Mucosa of rectum (tissue), 2 donors: ENCODE results near the gene FLG2.

Experiments
- H3K27ac ChIP-seq, 2 donors: one replicate each; pipeline ENCODE4 v1.7.0; 2013; ENCODE audit warnings: inconsistent platforms in 2 of 2, low read depth in 2 of 2, low read length in 2 of 2
- H3K27me3 ChIP-seq, 2 donors: one replicate each; pipeline ENCODE4 v1.7.0; 2013; ENCODE audit warnings: low read length in 2 of 2; ENCODE audit not compliant: control insufficient read depth in 2 of 2, insufficient read depth in 2 of 2
- H3K36me3 ChIP-seq, 2 donors: one replicate each; pipeline ENCODE4 v1.7.0; 2013; ENCODE audit warnings: low read length in 2 of 2; ENCODE audit not compliant: control insufficient read depth in 2 of 2, insufficient read depth in 2 of 2
- H3K4me1 ChIP-seq, 2 donors: one replicate each; pipeline ENCODE4 v1.7.0; 2013; ENCODE audit warnings: low read length in 2 of 2, mild to moderate bottlenecking in 1 of 2; ENCODE audit not compliant: control insufficient read depth in 2 of 2, insufficient read depth in 2 of 2
- H3K4me3 ChIP-seq, 2 donors: one replicate each; pipeline ENCODE4 v1.7.0; 2013; ENCODE audit warnings: low read length in 2 of 2
- H3K9ac ChIP-seq, 2 donors: one replicate each; pipeline ENCODE4 v1.7.0; 2013; ENCODE audit warnings: low read length in 2 of 2, low read depth in 1 of 2, mild to moderate bottlenecking in 1 of 2
- H3K9me3 ChIP-seq, 2 donors: one replicate each; pipeline ENCODE4 v1.7.0; 2013; ENCODE audit warnings: low read length in 2 of 2; ENCODE audit not compliant: control insufficient read depth in 2 of 2
- donor health status: healthy.
- donor health status: Normal muscosa, but diverticular disease.

The FLG2 gene

DNA sequence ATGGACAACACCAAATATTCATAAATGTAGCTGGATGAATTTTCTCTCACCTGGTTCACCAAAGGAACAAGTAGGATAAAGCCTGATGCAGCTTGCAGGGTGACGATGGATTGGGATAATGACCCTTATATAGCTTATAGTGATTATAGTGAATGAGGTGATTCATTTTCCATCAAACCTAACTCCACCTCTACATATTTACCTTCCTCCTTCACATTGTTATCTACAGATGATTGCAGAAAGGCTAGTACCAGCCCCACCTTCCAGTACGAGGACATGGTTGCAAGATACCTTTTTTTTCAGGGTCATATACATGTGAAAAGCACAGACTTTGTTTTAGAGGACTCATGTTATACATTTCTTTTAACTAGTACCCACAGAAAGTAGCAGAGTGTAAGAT is at the start of gene FLG2:
Gene FLG2 (minus strand): TSS at position 101 of the 400 bp plus-strand sequence. CDS start 1,122 bp downstream, outside the sequence.
- Histone ChIP-seq H3K27me3 (no peaks in the 10 kb centered on the region), H3K4me3 (no peak within 1 kb of the TSS), H3K27ac (no peak within 1 kb of the TSS), H3K36me3 (no peaks in the 10 kb centered on the region), H3K9me3 (no peaks in the 10 kb centered on the region), H3K4me1 (no peaks in the 10 kb centered on the region), H3K9ac (no peak within 1 kb of the TSS)

DNA sequence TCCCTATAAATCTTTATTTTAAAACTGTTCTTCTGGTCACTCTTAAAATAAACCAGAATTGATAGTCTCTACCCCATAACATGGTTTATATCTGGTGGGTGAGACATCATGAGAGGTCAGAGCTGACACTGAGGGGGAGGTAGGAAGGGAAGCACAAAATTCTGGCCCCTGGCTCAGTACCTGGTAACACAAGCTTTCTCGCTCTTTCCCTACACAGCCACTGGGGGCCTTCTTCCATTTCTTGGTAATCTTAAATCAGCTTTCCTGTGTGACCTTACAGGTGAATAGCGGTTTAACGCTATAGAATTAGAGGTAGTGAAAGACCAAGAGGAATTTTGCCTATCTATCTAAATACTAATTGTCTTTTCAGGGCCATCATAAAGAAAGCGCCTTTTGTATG is 48.9 kb upstream of the FLG2 start:
- Histone ChIP-seq H3K36me3 (no peaks in the 10 kb centered on the region), H3K4me1 (no peaks in the 10 kb centered on the region), H3K9ac (no peak overlapping the region), H3K27ac (no peak overlapping the region), H3K9me3 (no peaks in the 10 kb centered on the region), H3K4me3 (no peak overlapping the region), H3K27me3 (no peaks in the 10 kb centered on the region)

DNA sequence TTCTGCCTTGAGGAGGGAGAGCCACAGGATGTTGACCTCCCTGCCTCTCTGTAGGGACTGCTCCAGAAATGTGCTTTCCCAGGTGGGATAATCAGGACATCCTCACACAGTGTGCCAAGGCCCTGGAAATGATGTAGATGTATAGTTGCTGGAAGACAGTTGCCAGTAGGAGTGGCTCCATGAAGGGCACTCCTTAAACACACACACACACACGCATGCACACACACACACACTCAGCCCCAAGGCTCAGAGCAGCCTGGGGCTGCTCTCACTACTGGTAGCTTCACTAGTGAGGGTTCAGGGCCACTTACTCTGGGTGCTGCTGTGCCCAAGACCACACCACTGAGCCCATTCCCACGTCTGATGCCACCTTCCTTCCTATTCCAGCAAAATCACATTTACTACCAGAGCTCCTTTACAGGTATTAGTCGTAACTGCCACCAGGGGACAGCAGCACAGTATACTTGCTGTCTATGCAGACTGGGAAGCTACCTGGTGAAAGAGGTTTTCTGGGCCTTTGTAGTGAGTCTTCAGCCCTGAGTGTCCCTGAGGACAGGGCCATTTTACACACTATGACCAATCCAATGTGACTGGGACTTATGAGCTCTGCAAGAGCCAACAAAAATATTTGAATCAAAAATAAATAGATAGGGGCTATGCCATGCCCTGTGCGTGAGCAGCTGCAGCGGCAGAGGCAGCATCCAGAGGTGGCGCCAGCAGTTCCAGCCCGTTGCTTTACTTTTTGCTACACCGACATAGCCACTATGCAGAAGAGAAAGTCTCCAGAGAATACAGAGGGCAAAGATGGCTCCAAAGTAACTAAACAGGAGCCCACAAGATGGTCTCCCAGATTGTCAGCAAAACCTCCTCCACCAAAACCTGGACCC is 39.2 kb upstream of the FLG2 start:
- H3K9me3 ChIP-seq, result no peaks in the 10 kb centered on the region
- peaks cover 0 to 3% of the 10 kb centered on the region in 2 donors for H3K27me3 ChIP-seq
- no peaks in the 10 kb centered on the region for H3K4me1 ChIP-seq
- H3K4me3 ChIP-seq, result no peak overlapping the region
- H3K27ac ChIP-seq, result no peak overlapping the region
- no peak overlapping the region for H3K9ac ChIP-seq
- H3K36me3 ChIP-seq, result no peaks in the 10 kb centered on the region

DNA sequence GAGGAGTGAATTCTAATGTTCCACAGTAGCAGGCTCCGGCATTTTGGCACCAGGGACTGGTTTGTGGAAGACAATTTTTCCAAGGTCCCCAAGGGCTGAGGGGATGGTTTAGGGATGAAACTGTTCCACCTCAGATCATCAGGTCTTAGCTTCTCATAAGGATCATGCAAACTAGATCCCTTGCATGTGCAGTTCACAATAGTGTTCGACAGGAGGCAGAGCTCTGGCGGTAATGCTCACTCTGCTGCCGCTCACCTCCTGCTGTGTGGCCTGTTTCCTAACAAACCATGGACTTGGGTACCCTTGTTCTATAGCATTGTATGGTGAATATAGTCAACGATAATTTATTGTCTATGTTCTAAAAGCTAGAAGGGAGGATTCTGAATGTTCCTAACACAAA is 37.7 kb upstream of the FLG2 start:
- H3K4me3 ChIP-seq, result no peak overlapping the region
- H3K9ac ChIP-seq, result no peak overlapping the region
- H3K27ac ChIP-seq, result no peak overlapping the region
- no peaks in the 10 kb centered on the region for H3K9me3 ChIP-seq
- H3K27me3 ChIP-seq, result peaks cover 0 to 3% of the 10 kb centered on the region in 2 donors
- H3K36me3 ChIP-seq, result no peaks in the 10 kb centered on the region
- H3K4me1 ChIP-seq, result no peaks in the 10 kb centered on the region

DNA sequence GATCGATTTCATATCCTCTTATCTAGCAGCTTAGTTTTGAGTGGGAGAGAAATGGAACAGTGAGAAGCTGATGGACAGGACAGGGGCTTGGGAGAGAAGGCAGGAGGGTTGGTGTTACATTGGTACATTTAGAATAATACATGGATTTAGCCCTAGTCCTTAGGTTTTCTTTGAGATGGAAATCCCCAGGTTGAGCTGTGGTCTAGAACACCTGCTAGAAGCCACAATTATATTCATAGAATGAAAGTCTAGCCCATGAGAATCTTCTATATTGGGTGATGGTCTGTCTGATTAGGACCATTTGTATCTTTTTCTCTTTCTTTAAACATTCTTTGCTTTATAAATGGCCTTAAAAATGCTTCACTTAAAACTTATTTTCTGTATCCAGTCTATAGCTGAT is 34.3 kb upstream of the FLG2 start:
- Histone ChIP-seq H3K9ac (no peak overlapping the region), H3K36me3 (no peaks in the 10 kb centered on the region), H3K9me3 (no peaks in the 10 kb centered on the region), H3K27me3 (peaks cover 0 to 3% of the 10 kb centered on the region in 2 donors), H3K4me1 (no peaks in the 10 kb centered on the region), H3K27ac (no peak overlapping the region), H3K4me3 (no peak overlapping the region)

DNA sequence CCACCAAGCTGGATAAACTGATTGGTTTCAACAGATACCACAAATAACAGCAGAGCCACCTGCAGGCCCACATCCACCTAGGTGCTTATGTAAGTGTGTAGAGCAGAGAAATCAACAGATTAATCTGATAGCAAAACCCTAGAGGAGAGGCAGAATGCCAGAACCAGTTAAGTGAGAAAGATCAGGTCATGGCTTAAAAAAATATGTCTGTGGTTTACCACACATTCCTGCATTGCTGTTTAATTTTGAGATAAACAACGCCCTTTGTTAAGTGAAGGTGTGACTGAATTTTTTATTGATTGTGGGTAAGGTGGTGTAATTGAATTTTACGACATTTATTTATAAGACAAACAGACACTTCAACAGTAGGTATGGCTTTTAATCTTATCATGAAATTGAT is 33.1 kb upstream of the FLG2 start:
- Histone ChIP-seq H3K9me3 (no peaks in the 10 kb centered on the region), H3K4me1 (no peaks in the 10 kb centered on the region), H3K27ac (no peak overlapping the region), H3K36me3 (no peaks in the 10 kb centered on the region), H3K9ac (no peak overlapping the region), H3K4me3 (no peak overlapping the region), H3K27me3 (no peaks in the 10 kb centered on the region)

DNA sequence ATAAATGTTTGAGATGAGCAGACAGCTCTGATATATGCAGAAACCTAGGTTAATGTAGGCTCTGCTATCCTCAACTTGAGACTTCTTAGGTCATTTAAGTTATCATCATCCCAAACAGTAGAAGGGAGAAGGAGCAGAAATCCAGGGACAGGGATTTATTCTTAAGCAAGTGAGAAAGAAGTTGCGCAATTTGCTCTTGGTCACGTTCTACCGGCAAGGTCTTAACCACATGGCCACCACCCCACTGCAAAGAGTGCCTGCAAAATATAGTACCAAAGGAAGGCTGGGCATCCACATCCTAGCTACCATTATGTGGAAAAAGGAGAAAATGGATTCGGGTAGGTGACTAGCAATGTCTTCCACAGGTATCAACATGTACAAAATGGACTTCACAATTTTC is 29.1 kb upstream of the FLG2 start:
- H3K27ac ChIP-seq, result no peak overlapping the region
- H3K4me3 ChIP-seq, result no peak overlapping the region
- no peak overlapping the region for H3K9ac ChIP-seq

DNA sequence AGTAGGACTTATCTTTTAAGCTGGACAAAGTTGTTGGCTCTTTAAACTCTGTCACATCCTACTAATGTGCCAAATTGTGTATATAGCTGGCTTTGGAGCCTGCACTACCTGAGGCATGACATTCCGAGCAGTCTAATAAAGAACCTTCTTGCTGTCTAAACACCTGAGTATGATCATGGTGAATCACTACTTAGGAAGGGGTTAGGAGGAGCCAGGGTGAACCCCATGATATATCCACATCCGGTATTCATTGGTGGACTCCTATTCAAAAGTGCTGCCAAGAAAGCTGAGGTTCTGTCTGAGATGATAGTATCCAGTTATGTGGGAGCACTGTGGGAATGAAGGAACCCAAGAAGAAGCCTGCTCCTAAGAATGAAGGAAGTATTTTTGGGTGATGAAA is 27.1 kb upstream of the FLG2 start:
- H3K4me1 ChIP-seq, result no peaks in the 10 kb centered on the region
- no peak overlapping the region for H3K4me3 ChIP-seq
- H3K9ac ChIP-seq, result no peak overlapping the region
- no peaks in the 10 kb centered on the region for H3K9me3 ChIP-seq
- H3K36me3 ChIP-seq, result no peaks in the 10 kb centered on the region
- no peak overlapping the region for H3K27ac ChIP-seq
- no peaks in the 10 kb centered on the region for H3K27me3 ChIP-seq

More for the DNA sequence above, 29.1 kb upstream of the FLG2 start:
- no peaks in the 10 kb centered on the region for H3K9me3 ChIP-seq
- H3K36me3 ChIP-seq, result no peaks in the 10 kb centered on the region
- H3K27me3 ChIP-seq, result no peaks in the 10 kb centered on the region
- H3K4me1 ChIP-seq, result no peaks in the 10 kb centered on the region

DNA sequence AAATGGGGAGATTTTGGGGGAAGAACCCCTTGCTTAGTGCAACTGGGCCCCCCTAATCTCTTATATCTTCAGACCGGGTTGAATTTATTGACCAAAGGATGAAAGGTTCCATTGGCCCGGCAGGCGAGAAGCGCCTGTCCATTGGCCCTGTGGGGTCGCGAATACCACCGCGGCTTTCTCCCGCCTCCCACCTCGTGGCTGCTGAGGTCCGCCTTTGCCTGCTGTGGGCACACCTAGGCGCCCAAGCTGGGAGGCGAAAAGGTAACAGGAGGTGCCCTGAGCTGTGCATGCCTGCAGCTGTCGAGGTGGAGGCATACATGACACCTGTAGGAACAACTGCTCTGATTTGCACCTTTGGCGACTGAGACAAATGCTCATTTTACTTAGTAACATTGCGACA is 21.1 kb upstream of the FLG2 start:
- Histone ChIP-seq H3K9me3 (no peaks in the 10 kb centered on the region), H3K27ac (no peak overlapping the region), H3K36me3 (no peaks in the 10 kb centered on the region)

DNA sequence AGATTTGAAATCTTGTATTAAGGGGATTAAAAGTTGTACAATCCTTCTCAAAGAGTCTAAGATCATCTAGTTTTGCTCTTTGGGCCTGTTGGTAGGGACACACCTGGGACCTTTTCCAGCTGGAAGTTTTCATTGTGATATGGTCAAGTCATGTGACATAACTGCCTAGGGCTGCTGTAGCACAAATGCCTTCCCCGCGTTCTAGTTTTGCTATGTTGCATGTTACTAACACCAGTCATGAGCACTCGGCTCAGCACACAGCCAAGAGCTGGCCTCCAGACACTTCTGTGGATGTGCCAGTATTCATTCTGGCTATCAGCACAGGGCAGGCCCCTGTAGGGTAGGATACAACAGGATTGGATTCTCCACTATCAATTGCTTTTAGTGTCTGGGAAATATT is 14.6 kb upstream of the FLG2 start:
- Histone ChIP-seq H3K9ac (no peak overlapping the region), H3K27ac (no peak overlapping the region), H3K36me3 (no peaks in the 10 kb centered on the region), H3K9me3 (no peaks in the 10 kb centered on the region), H3K27me3 (no peaks in the 10 kb centered on the region), H3K4me3 (no peak overlapping the region), H3K4me1 (no peaks in the 10 kb centered on the region)

More for the DNA sequence above, 21.1 kb upstream of the FLG2 start:
- no peaks in the 10 kb centered on the region for H3K27me3 ChIP-seq
- no peak overlapping the region for H3K4me3 ChIP-seq
- H3K4me1 ChIP-seq, result no peaks in the 10 kb centered on the region
- H3K9ac ChIP-seq, result no peak overlapping the region
